HepG2 (cell line): Measurements from ENCODE around the gene RUNDC1. TPM values are rescaled to one million over a fixed set of nuclear protein-coding genes. Genes with fewer than 3 reads are reported as not detected.

Experiments used
- AGO1 ChIP-seq: fragments of 200-400 bp; formaldehyde crosslinking; IDR thresholded peaks from 2 replicates; pipeline ENCODE4 v1.6.1; 2017; ENCODE audit warnings: mild to moderate bottlenecking, low read depth, low read length, moderate library complexity; ENCODE audit not compliant: poor library complexity, severe bottlenecking
- CEBPB ChIP-seq: IDR thresholded peaks from 2 replicates; pipeline ENCODE4 v1.6.1; 2011; ENCODE audit warnings: low read depth, low read length, improper control_type of control experiment, borderline replicate concordance
- ERF ChIP-seq: IDR thresholded peaks from 2 replicates; pipeline ENCODE4 v1.6.1; 2018; ENCODE audit warnings: missing biosample characterization, missing genetic modification reagents
- FOXA1 ChIP-seq, 2 experiments: fragments of 450-650 bp in 1 of 2; sonication (generic) in 1 of 2; formaldehyde crosslinking in 1 of 2; IDR thresholded peaks; 2 replicates each; pipeline versions ENCODE4 v1.4.0 to v1.6.1; 2016 to 2020; ENCODE audit warnings: missing genetic modification reagents in 1 of 2
- GATAD1 ChIP-seq: IDR thresholded peaks from 2 replicates; pipeline ENCODE4 v1.6.1; 2016; ENCODE audit warnings: missing genetic modification reagents, missing compliant biosample characterization
- GPN1 ChIP-seq: sonication (generic); formaldehyde crosslinking; IDR thresholded peaks from 2 replicates; pipeline ENCODE4 v1.5.1; 2020; ENCODE audit warnings: missing genetic modification reagents, borderline replicate concordance
- NR2F2 ChIP-seq: IDR thresholded peaks from 2 replicates; pipeline ENCODE4 v1.6.1; 2012; ENCODE audit warnings: low read depth, inconsistent platforms, borderline replicate concordance
- PRMT3 ChIP-seq: sonication (generic); formaldehyde crosslinking; IDR thresholded peaks from 2 replicates; pipeline ENCODE4 v1.8.1; 2022; ENCODE audit warnings: low read depth, mild to moderate bottlenecking, moderate library complexity, missing genetic modification reagents, borderline replicate concordance
- SRY ChIP-seq: sonication (generic); formaldehyde crosslinking; IDR thresholded peaks from 2 replicates; pipeline ENCODE4 v1.8.0; 2022; ENCODE audit warnings: mild to moderate bottlenecking, missing genetic modification reagents
- ZBTB21 ChIP-seq: sonication (generic); formaldehyde crosslinking; IDR thresholded peaks from 2 replicates; pipeline ENCODE4 v1.4.0; 2020; ENCODE audit warnings: missing genetic modification reagents
- ZFP36L2 ChIP-seq: sonication (generic); formaldehyde crosslinking; IDR thresholded peaks from 2 replicates; pipeline ENCODE4 v1.4.0; 2020; ENCODE audit warnings: missing genetic modification reagents
- ZNF746 ChIP-seq: sonication (generic); formaldehyde crosslinking; IDR thresholded peaks from 2 replicates; pipeline ENCODE4 v1.8.0; 2022; ENCODE audit warnings: mild to moderate bottlenecking, missing genetic modification reagents
- ZNF773 ChIP-seq: sonication (generic); formaldehyde crosslinking; IDR thresholded peaks from 2 replicates; pipeline ENCODE4 v1.4.0; 2020; ENCODE audit warnings: missing genetic modification reagents, borderline replicate concordance
- polyA plus RNA-seq, 8 experiments: library from polyadenylated mRNA; depleted of rRNA in 3 of 8; stranded (reverse) in 7 of 8; unstranded in 1 of 8; fragments of >200 nt; fragmentation: Illumina TruSeq in 4 of 8; extraction: Trizol in 4 of 8; gene quantifications; 2 replicates each; pipeline versions ENCODE4 v1.2.1 to v1.2.3, GENCODE V29; 2011 to 2016; ENCODE audit warnings: low read depth in 4 of 8, missing spikeins in 1 of 8, mixed read lengths in 1 of 8; ENCODE audit not compliant: insufficient read depth in 1 of 8
- total RNA-seq, 5 experiments: library from RNA; depleted of rRNA; stranded (reverse); fragments of >200 nt; fragmentation: Illumina TruSeq; extraction: Trizol; gene quantifications; 2 replicates each; pipeline ENCODE4 v1.2.3, GENCODE V29; 2016; ENCODE audit warnings: low read depth in 1 of 5
- TF ChIP-seq, protein P1 (sequence below): sonication (generic); formaldehyde crosslinking; IDR thresholded peaks from 2 replicates; pipeline ENCODE4 v1.4.0; 2020; ENCODE audit warnings: missing genetic modification reagents
- TF ChIP-seq, protein P2 (sequence below): sonication (generic); formaldehyde crosslinking; IDR thresholded peaks from 2 replicates; pipeline ENCODE4 v1.8.0; 2022; ENCODE audit warnings: mild to moderate bottlenecking, missing genetic modification reagents, moderate library complexity
- TF ChIP-seq, protein P3 (sequence below): sonication (generic); formaldehyde crosslinking; IDR thresholded peaks from 2 replicates; pipeline ENCODE4 v1.4.0; 2020; ENCODE audit warnings: missing genetic modification reagents
- TF ChIP-seq, protein P4 (sequence below): sonication (generic); formaldehyde crosslinking; IDR thresholded peaks from 2 replicates; pipeline ENCODE4 v1.8.1; 2023; ENCODE audit warnings: mild to moderate bottlenecking, missing genetic modification reagents

The RUNDC1 gene
- total and polyA plus RNA-seq, 2 of the 13 experiments (the other 11 are each of a cell fraction or from before 2014, with no cell fraction given), result 10.3 to 11.4 TPM

DNA sequence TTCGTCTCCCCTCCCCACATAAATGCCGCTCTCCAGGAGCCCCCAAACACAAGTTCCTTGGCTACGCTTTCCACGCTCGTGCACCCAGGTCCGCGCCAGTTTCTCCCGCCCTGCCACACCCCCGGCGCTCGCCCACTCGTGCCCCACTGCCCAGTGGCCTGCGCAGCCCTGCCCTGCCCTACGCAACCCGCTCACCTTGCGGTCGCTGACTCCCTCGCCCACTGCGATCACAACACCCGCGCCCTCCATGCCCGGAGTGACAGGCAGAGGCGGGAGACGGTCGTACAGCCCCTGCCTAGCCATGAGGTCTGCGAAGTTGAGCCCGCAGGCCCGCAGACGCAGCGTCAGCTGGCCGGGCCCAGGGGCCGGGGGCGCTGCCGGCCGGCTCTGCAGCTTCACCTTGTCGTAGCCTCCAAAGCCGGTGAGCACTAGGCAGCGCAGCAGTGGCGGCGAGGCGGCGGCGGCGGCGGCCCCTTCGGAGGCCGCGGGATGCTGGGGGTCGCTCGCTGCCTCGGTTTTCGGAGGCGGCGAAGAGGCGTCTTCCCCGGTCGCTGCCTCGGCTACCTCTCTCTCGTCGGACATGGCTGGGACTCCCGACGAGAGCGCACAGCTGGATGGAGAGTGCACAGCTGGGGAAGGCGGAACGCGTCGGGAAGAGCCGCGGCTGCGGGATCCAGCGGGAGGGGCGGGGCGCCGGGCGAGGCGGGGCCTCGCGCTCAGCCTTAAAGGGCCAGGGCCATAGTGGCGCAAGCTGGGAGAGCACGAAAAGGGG lies 41.6 kb downstream of the RUNDC1 start, which contains the start of gene VAT1 (continued):
- TF ChIP-seq GPN1 (CRISPR knock-in tag), result no peak; the same call in 1 of the 2 replicates
- TF ChIP-seq, protein P1, sequence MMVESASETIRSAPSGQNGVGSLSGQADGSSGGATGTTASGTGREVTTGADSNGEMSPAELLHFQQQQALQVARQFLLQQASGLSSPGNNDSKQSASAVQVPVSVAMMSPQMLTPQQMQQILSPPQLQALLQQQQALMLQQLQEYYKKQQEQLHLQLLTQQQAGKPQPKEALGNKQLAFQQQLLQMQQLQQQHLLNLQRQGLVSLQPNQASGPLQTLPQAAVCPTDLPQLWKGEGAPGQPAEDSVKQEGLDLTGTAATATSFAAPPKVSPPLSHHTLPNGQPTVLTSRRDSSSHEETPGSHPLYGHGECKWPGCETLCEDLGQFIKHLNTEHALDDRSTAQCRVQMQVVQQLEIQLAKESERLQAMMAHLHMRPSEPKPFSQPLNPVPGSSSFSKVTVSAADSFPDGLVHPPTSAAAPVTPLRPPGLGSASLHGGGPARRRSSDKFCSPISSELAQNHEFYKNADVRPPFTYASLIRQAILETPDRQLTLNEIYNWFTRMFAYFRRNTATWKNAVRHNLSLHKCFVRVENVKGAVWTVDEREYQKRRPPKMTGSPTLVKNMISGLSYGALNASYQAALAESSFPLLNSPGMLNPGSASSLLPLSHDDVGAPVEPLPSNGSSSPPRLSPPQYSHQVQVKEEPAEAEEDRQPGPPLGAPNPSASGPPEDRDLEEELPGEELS, result peak; percentile 44
- no peak; the same call in 1 of the 2 replicates for TF ChIP-seq ZNF746 (CRISPR knock-in tag)
- peak; percentile 86; the same call in 1 of the 2 replicates for TF ChIP-seq ZNF773
- peak; percentile 25; the same call in 1 of the 2 replicates for TF ChIP-seq NR2F2
- TF ChIP-seq SRY (CRISPR knock-in tag), result peak; percentile 60
- TF ChIP-seq, protein P2, sequence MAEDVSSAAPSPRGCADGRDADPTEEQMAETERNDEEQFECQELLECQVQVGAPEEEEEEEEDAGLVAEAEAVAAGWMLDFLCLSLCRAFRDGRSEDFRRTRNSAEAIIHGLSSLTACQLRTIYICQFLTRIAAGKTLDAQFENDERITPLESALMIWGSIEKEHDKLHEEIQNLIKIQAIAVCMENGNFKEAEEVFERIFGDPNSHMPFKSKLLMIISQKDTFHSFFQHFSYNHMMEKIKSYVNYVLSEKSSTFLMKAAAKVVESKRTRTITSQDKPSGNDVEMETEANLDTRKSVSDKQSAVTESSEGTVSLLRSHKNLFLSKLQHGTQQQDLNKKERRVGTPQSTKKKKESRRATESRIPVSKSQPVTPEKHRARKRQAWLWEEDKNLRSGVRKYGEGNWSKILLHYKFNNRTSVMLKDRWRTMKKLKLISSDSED (CRISPR knock-in tag), result no peak
- TF ChIP-seq ZFP36L2, result no peak
- TF ChIP-seq, protein P3, sequence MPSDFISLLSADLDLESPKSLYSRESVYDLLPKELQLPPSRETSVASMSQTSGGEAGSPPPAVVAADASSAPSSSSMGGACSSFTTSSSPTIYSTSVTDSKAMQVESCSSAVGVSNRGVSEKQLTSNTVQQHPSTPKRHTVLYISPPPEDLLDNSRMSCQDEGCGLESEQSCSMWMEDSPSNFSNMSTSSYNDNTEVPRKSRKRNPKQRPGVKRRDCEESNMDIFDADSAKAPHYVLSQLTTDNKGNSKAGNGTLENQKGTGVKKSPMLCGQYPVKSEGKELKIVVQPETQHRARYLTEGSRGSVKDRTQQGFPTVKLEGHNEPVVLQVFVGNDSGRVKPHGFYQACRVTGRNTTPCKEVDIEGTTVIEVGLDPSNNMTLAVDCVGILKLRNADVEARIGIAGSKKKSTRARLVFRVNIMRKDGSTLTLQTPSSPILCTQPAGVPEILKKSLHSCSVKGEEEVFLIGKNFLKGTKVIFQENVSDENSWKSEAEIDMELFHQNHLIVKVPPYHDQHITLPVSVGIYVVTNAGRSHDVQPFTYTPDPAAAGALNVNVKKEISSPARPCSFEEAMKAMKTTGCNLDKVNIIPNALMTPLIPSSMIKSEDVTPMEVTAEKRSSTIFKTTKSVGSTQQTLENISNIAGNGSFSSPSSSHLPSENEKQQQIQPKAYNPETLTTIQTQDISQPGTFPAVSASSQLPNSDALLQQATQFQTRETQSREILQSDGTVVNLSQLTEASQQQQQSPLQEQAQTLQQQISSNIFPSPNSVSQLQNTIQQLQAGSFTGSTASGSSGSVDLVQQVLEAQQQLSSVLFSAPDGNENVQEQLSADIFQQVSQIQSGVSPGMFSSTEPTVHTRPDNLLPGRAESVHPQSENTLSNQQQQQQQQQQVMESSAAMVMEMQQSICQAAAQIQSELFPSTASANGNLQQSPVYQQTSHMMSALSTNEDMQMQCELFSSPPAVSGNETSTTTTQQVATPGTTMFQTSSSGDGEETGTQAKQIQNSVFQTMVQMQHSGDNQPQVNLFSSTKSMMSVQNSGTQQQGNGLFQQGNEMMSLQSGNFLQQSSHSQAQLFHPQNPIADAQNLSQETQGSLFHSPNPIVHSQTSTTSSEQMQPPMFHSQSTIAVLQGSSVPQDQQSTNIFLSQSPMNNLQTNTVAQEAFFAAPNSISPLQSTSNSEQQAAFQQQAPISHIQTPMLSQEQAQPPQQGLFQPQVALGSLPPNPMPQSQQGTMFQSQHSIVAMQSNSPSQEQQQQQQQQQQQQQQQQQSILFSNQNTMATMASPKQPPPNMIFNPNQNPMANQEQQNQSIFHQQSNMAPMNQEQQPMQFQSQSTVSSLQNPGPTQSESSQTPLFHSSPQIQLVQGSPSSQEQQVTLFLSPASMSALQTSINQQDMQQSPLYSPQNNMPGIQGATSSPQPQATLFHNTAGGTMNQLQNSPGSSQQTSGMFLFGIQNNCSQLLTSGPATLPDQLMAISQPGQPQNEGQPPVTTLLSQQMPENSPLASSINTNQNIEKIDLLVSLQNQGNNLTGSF, result peak; percentile 76
- TF ChIP-seq FOXA1 (IDR thresholded peaks at IDR 0.05), result no peak
- no peak for TF ChIP-seq FOXA1 (CRISPR knock-in tag; IDR thresholded peaks at IDR 0.05)
- TF ChIP-seq AGO1, result peak; percentile 45
- TF ChIP-seq, protein P4, sequence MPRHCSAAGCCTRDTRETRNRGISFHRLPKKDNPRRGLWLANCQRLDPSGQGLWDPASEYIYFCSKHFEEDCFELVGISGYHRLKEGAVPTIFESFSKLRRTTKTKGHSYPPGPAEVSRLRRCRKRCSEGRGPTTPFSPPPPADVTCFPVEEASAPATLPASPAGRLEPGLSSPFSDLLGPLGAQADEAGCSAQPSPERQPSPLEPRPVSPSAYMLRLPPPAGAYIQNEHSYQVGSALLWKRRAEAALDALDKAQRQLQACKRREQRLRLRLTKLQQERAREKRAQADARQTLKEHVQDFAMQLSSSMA (CRISPR knock-in tag), result peak; percentile 78; the same call in 1 of the 2 replicates
- TF ChIP-seq ERF (CRISPR knock-in tag), result peak; percentile 71; the same call in 1 of the 2 replicates
- TF ChIP-seq GATAD1, result no peak
- no peak for TF ChIP-seq ZBTB21 (CRISPR knock-in tag)
- TF ChIP-seq PRMT3 (CRISPR knock-in tag), result no peak
- 0 out of 2 replicates have a peak, but pooled peaks have one; percentile 40 for TF ChIP-seq CEBPB
